Measurements from ENCODE around the gene TMEM185B.
"Not testable (repeated sequence)": the region's sequence is repeated elsewhere in the genome, so short reads cannot be mapped to it uniquely, and the experiment has no call there.

The TMEM185B gene

DNA sequence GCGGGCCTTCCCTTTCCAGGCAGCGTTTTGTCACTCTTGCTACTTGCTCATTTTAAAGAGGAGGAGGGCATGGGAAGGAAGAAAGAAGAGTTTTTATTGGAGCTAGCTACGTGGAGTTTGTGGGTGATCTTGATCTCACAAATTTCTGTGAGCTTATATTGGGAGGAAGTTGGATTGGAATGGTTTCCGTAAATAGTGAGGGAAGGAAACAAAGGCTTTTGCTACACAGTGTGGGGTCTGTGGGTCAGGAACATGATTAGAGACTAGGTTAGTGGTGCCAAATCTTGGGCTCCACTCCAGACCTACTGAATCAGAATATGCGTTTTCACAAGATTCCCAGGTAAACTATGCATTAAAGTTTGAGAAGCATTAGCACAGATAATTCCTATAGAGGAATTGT lies 37.5 kb upstream of the TMEM185B start:
- Histone ChIP-seq H3K27me3 (ENCODE audit: control insufficient read depth in 1 of 2, insufficient read depth in 2 of 2, low read length in 2 of 2) (no peaks in the 10 kb centered on the region), H3K27ac (ENCODE audit: low read depth, low read length) (no peak overlapping the region), H3K9me3 (ENCODE audit: control insufficient read depth in 1 of 2, low read length in 2 of 2) (peaks cover 3 to 5% of the 10 kb centered on the region in 2 donors), H3K4me3 (ENCODE audit: low read depth in 1 of 2, low read length in 2 of 2) (no peak overlapping the region), H3K4me1 (ENCODE audit: control insufficient read depth in 1 of 2, insufficient read depth in 2 of 2, low read length in 2 of 2) (peaks cover 16 to 18% of the 10 kb centered on the region in 2 donors), H3K36me3 (ENCODE audit: control insufficient read depth in 1 of 2, insufficient read depth in 2 of 2, low read length in 2 of 2) (no peaks in the 10 kb centered on the region), H3K9ac (ENCODE audit: low read depth in 1 of 2, low read length in 2 of 2) (no peak overlapping the region)

DNA sequence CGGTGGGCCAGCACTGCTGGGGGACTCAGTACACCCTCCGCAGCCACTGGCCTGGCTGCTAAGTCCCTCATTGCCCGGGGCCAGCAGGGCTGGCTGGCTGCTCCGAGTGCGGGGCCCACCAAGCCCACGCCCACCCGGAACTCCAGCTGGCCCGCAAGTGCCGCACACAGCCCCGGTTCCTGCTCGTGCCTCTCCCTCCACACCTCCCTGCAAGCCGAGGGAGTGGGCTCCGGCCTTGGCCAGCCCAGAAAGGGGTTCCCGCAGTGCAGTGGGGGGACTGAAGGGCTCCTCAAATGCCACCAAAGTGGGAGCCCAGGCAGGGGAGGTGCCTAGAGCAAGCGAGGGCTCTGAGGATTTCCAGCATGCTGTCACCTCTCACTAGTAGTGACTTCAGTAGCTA lies 36.7 kb upstream of the TMEM185B start:
- not testable (repeated sequence) for H3K9ac ChIP-seq (ENCODE audit: low read depth in 1 of 2, low read length in 2 of 2); H3K4me3 ChIP-seq (ENCODE audit: low read depth in 1 of 2, low read length in 2 of 2); H3K9me3 ChIP-seq (ENCODE audit: control insufficient read depth in 1 of 2, low read length in 2 of 2); H3K27ac ChIP-seq (ENCODE audit: low read depth, low read length); H3K36me3 ChIP-seq (ENCODE audit: control insufficient read depth in 1 of 2, insufficient read depth in 2 of 2, low read length in 2 of 2); H3K27me3 ChIP-seq (ENCODE audit: control insufficient read depth in 1 of 2, insufficient read depth in 2 of 2, low read length in 2 of 2)
- H3K4me1 ChIP-seq (ENCODE audit: control insufficient read depth in 1 of 2, insufficient read depth in 2 of 2, low read length in 2 of 2): peaks cover 16 to 18% of the 10 kb centered on the region in 2 donors

- Histone ChIP-seq H3K36me3 (ENCODE audit: control insufficient read depth in 1 of 2, insufficient read depth in 2 of 2, low read length in 2 of 2) (no peaks in the 10 kb centered on the region), H3K27me3 (ENCODE audit: control insufficient read depth in 1 of 2, insufficient read depth in 2 of 2, low read length in 2 of 2) (no peaks in the 10 kb centered on the region), H3K4me1 (ENCODE audit: control insufficient read depth in 1 of 2, insufficient read depth in 2 of 2, low read length in 2 of 2) (peaks cover 27% of the 10 kb centered on the region in 2 donors), H3K9ac (ENCODE audit: low read depth in 1 of 2, low read length in 2 of 2) (no peak overlapping the region), H3K27ac (ENCODE audit: low read depth, low read length) (no peak overlapping the region), H3K9me3 (ENCODE audit: control insufficient read depth in 1 of 2, low read length in 2 of 2) (peaks cover 3 to 5% of the 10 kb centered on the region in 2 donors), H3K4me3 (ENCODE audit: low read depth in 1 of 2, low read length in 2 of 2) (no peak overlapping the region)
Observed at GRCh38 chr2:120258196-120258595, 35.0 kb upstream of the TMEM185B start.

DNA sequence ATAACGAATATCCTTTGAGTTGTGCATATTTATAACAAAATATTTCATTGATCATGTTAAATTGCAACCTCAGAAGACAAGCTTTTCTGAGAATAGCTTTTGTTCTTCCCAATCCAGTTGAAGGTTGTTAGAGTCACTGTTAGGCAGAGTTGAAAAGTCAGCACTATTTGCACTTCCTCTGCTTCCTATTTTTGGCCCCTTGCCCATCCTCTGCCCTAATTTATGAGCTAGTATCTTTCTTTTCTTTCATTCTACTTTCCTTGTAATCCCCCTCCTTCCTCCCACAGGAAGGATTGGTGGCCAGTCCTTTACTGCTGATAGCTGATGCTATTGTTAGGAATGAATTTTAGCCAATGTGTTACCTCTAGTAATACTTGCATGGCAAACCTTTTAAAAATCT lies 34.3 kb upstream of the TMEM185B start:
- Histone ChIP-seq H3K27ac (ENCODE audit: low read depth, low read length) (no peak overlapping the region), H3K4me3 (ENCODE audit: low read depth in 1 of 2, low read length in 2 of 2) (no peak overlapping the region), H3K4me1 (ENCODE audit: control insufficient read depth in 1 of 2, insufficient read depth in 2 of 2, low read length in 2 of 2) (peaks cover 27% of the 10 kb centered on the region in 2 donors), H3K9me3 (ENCODE audit: control insufficient read depth in 1 of 2, low read length in 2 of 2) (peaks cover 3 to 5% of the 10 kb centered on the region in 2 donors), H3K9ac (ENCODE audit: low read depth in 1 of 2, low read length in 2 of 2) (no peak overlapping the region), H3K27me3 (ENCODE audit: control insufficient read depth in 1 of 2, insufficient read depth in 2 of 2, low read length in 2 of 2) (no peaks in the 10 kb centered on the region), H3K36me3 (ENCODE audit: control insufficient read depth in 1 of 2, insufficient read depth in 2 of 2, low read length in 2 of 2) (no peaks in the 10 kb centered on the region)

- Histone ChIP-seq H3K27me3 (ENCODE audit: control insufficient read depth in 1 of 2, insufficient read depth in 2 of 2, low read length in 2 of 2) (no peaks in the 10 kb centered on the region), H3K4me3 (ENCODE audit: low read depth in 1 of 2, low read length in 2 of 2) (no peak overlapping the region), H3K9ac (ENCODE audit: low read depth in 1 of 2, low read length in 2 of 2) (no peak overlapping the region), H3K9me3 (ENCODE audit: control insufficient read depth in 1 of 2, low read length in 2 of 2) (peaks cover 3 to 5% of the 10 kb centered on the region in 2 donors), H3K36me3 (ENCODE audit: control insufficient read depth in 1 of 2, insufficient read depth in 2 of 2, low read length in 2 of 2) (no peaks in the 10 kb centered on the region), H3K27ac (ENCODE audit: low read depth, low read length) (no peak overlapping the region), H3K4me1 (ENCODE audit: control insufficient read depth in 1 of 2, insufficient read depth in 2 of 2, low read length in 2 of 2) (peaks cover 31 to 33% of the 10 kb centered on the region in 2 donors)
Observed at GRCh38 chr2:120256651-120257000, 33.4 kb upstream of the TMEM185B start.

- Histone ChIP-seq H3K4me3 (ENCODE audit: low read depth in 1 of 2, low read length in 2 of 2) (no peak overlapping the region), H3K4me1 (ENCODE audit: control insufficient read depth in 1 of 2, insufficient read depth in 2 of 2, low read length in 2 of 2) (peaks cover 34 to 35% of the 10 kb centered on the region in 2 donors), H3K9ac (ENCODE audit: low read depth in 1 of 2, low read length in 2 of 2) (no peak overlapping the region), H3K36me3 (ENCODE audit: control insufficient read depth in 1 of 2, insufficient read depth in 2 of 2, low read length in 2 of 2) (no peaks in the 10 kb centered on the region), H3K27me3 (ENCODE audit: control insufficient read depth in 1 of 2, insufficient read depth in 2 of 2, low read length in 2 of 2) (no peaks in the 10 kb centered on the region), H3K9me3 (ENCODE audit: control insufficient read depth in 1 of 2, low read length in 2 of 2) (peaks cover 3 to 5% of the 10 kb centered on the region in 2 donors), H3K27ac (ENCODE audit: low read depth, low read length) (no peak overlapping the region)
Observed at GRCh38 chr2:120255986-120256650, 32.9 kb upstream of the TMEM185B start.

DNA sequence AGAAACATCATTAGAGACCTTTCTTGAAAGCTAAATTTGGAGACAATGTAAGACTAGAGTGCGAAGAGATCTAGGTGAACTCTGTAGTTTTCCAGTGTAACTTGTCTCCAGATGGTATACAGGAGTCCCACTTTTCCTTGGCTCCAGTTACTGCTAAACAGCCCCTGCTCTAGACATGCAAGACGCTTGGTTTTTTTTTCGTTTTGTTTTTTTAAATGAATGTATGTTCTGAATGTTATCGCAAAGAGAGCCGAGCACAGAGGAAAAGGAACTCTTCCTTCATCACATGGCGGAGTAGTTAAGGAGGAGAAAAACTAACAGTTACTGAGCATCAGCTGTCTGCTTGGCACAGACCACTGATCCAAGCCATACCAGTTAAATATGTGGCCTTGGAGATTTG lies 31.9 kb upstream of the TMEM185B start:
- no peak overlapping the region for H3K4me3 ChIP-seq (ENCODE audit: low read depth in 1 of 2, low read length in 2 of 2)

GRCh38 chr2:120254178-120254577 lies 31.0 kb upstream of the TMEM185B start:
- Histone ChIP-seq H3K4me3 (ENCODE audit: low read depth in 1 of 2, low read length in 2 of 2) (peak overlapping the region; percentile 82 to 93), H3K36me3 (ENCODE audit: control insufficient read depth in 1 of 2, insufficient read depth in 2 of 2, low read length in 2 of 2) (no peaks in the 10 kb centered on the region), H3K9ac (ENCODE audit: low read depth in 1 of 2, low read length in 2 of 2) (peak overlapping the region; percentile 60 to 73), H3K27ac (ENCODE audit: low read depth, low read length) (no peak overlapping the region), H3K4me1 (ENCODE audit: control insufficient read depth in 1 of 2, insufficient read depth in 2 of 2, low read length in 2 of 2) (peaks cover 30 to 35% of the 10 kb centered on the region in 2 donors), H3K9me3 (ENCODE audit: control insufficient read depth in 1 of 2, low read length in 2 of 2) (no peaks in the 10 kb centered on the region), H3K27me3 (ENCODE audit: control insufficient read depth in 1 of 2, insufficient read depth in 2 of 2, low read length in 2 of 2) (no peaks in the 10 kb centered on the region)

More for the DNA sequence above, 31.9 kb upstream of the TMEM185B start:
- Histone ChIP-seq H3K27ac (ENCODE audit: low read depth, low read length) (no peak overlapping the region), H3K9me3 (ENCODE audit: control insufficient read depth in 1 of 2, low read length in 2 of 2) (peaks cover 0 to under 1% of the 10 kb centered on the region in 2 donors), H3K9ac (ENCODE audit: low read depth in 1 of 2, low read length in 2 of 2) (no peak overlapping the region), H3K36me3 (ENCODE audit: control insufficient read depth in 1 of 2, insufficient read depth in 2 of 2, low read length in 2 of 2) (no peaks in the 10 kb centered on the region), H3K4me1 (ENCODE audit: control insufficient read depth in 1 of 2, insufficient read depth in 2 of 2, low read length in 2 of 2) (peaks cover 30 to 35% of the 10 kb centered on the region in 2 donors), H3K27me3 (ENCODE audit: control insufficient read depth in 1 of 2, insufficient read depth in 2 of 2, low read length in 2 of 2) (no peaks in the 10 kb centered on the region)

DNA sequence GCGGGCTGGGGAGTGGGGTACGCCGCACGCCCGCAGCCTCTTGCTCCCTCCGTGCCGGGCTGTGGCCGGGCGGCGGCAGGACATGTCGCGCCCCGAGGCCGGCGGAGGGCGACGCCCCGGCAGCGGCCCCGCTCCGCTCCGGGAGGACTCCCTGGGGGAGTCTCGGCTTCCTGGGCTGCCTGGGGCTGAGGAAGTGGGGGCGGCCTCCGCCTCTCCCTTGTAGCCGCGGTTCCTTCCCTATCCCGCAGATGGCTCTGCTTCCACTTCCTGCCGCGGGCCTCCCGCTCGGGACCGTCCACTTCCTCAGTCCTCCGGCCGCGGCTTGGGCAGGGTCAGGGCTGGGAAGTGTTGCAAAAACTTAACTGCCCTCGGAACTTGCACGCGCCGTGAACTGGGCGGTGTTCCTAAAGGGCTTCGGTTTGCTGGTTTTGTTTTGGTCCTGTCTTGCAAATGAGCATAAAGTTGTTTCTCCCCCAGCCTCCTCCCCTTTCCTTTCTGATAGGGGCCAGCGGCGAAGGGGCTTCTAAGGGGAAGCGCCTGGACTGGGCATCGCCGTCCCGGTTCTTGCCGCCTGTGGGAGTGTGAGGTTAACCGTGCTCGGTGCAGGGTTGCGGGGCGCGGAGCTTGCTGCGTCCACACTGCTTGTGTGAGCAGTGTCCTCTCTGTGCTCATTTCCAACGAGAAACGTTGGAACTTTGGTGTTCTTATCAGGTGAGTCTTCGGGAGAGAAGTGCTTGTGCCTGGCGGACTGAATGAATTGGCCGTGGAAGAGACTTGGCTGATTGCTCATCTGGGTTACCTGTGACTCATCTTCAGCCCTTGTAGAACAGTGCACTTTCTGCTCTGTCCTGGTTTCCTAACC lies 30.1 kb upstream of the TMEM185B start:
- H3K9ac ChIP-seq (ENCODE audit: low read depth in 1 of 2, low read length in 2 of 2): peak overlapping the region; percentile 60 to 73
- H3K36me3 ChIP-seq (ENCODE audit: control insufficient read depth in 1 of 2, insufficient read depth in 2 of 2, low read length in 2 of 2): no peaks in the 10 kb centered on the region
- H3K4me3 ChIP-seq (ENCODE audit: low read depth in 1 of 2, low read length in 2 of 2): peak overlapping the region; percentile 82 to 93
- H3K27me3 ChIP-seq (ENCODE audit: control insufficient read depth in 1 of 2, insufficient read depth in 2 of 2, low read length in 2 of 2): no peaks in the 10 kb centered on the region
- no peaks in the 10 kb centered on the region for H3K9me3 ChIP-seq (ENCODE audit: control insufficient read depth in 1 of 2, low read length in 2 of 2)
- peaks cover 27 to 34% of the 10 kb centered on the region in 2 donors for H3K4me1 ChIP-seq (ENCODE audit: control insufficient read depth in 1 of 2, insufficient read depth in 2 of 2, low read length in 2 of 2)
- H3K27ac ChIP-seq (ENCODE audit: low read depth, low read length): peak overlapping the region; percentile 67

Data from duodenal mucosa (tissue), 2 donors.